CD8-positive, alpha-beta memory T cell (primary cell): ENCODE data around the gene PXT1. TPM values are rescaled to one million over a fixed set of nuclear protein-coding genes. Genes with fewer than 3 reads are reported as not detected.

Experiments
- CTCF ChIA-PET: fragments of 350-600 bp; sonication (Branson Sonifier 250); formaldehyde crosslinking; loops from one replicate; lab custom pipeline; 2021; ENCODE audit warnings: antibody characterized with exemption; lab: Charles Lee
- POLR2A ChIA-PET: fragments of 350-600 bp; sonication (Branson Sonifier 250); formaldehyde crosslinking; loops from one replicate; lab custom pipeline; 2021; ENCODE audit warnings: antibody characterized with exemption; lab: Charles Lee
- DNase-seq, 5 donors: peaks; one replicate each; pipeline versions ENCODE4 v3.0.0 to v3.0.0-alpha.2; 2020 to 2022; ENCODE audit warnings: mixed read lengths in 1 of 5
- H3K27ac ChIP-seq: one replicate; pipeline ENCODE4 v1.7.0; 2013; ENCODE audit warnings: low read depth, mild to moderate bottlenecking, low read length, moderate library complexity
- H3K27me3 ChIP-seq: 2 replicates; pipeline ENCODE4 v1.7.0; 2013; ENCODE audit warnings: low read length, mild to moderate bottlenecking; ENCODE audit not compliant: insufficient read depth, poor library complexity, severe bottlenecking
- H3K36me3 ChIP-seq: 2 replicates; pipeline ENCODE4 v1.7.0; 2013; ENCODE audit warnings: mild to moderate bottlenecking, low read length, moderate library complexity; ENCODE audit not compliant: insufficient read depth
- H3K4me1 ChIP-seq: 2 replicates; pipeline ENCODE4 v1.7.0; 2013; ENCODE audit warnings: mild to moderate bottlenecking, low read length, moderate library complexity; ENCODE audit not compliant: insufficient read depth
- H3K4me3 ChIP-seq: 2 replicates; pipeline ENCODE4 v1.7.0; 2013; ENCODE audit warnings: mild to moderate bottlenecking, low read length
- H3K9me3 ChIP-seq: 2 replicates; pipeline ENCODE4 v1.7.0; 2013; ENCODE audit warnings: mild to moderate bottlenecking, low read length
- H3K27ac Mint-ChIP-seq, 8 donors: one replicate each; pipeline ENCODE4 v1.8.0; 2020 to 2021; ENCODE audit warnings: mixed read lengths in 8 of 8, mild to moderate bottlenecking in 6 of 8, inconsistent platforms in 3 of 8, moderate library complexity in 3 of 8
- H3K27me3 Mint-ChIP-seq, 2 donors: one replicate each; pipeline ENCODE4 v1.8.0; 2020 to 2021; ENCODE audit warnings: mixed read lengths in 2 of 2, mild to moderate bottlenecking in 1 of 2, moderate library complexity in 1 of 2
- H3K36me3 Mint-ChIP-seq, 3 donors: one replicate each; pipeline ENCODE4 v1.8.0; 2020 to 2021; ENCODE audit warnings: mixed read lengths in 3 of 3, inconsistent platforms in 1 of 3, mild to moderate bottlenecking in 1 of 3
- H3K4me1 Mint-ChIP-seq, 3 donors: one replicate each; pipeline ENCODE4 v1.8.0; 2020 to 2021; ENCODE audit warnings: mixed read lengths in 3 of 3, inconsistent platforms in 1 of 3, mild to moderate bottlenecking in 1 of 3
- H3K4me3 Mint-ChIP-seq, 7 donors: one replicate each; pipeline ENCODE4 v1.8.0; 2020 to 2021; ENCODE audit warnings: mixed read lengths in 7 of 7, mild to moderate bottlenecking in 6 of 7, moderate library complexity in 4 of 7, inconsistent platforms in 2 of 7
- H3K9me3 Mint-ChIP-seq, 5 donors: one replicate each; pipeline ENCODE4 v1.8.0; 2020 to 2022; ENCODE audit warnings: mixed read lengths in 5 of 5, mild to moderate bottlenecking in 3 of 5, moderate library complexity in 2 of 5, inconsistent platforms in 1 of 5
- polyA plus RNA-seq: library from polyadenylated mRNA; unstranded; fragments of 300-500 nt; fragmentation: Illumina TruSeq; gene quantifications from one replicate; pipeline ENCODE4 v1.2.3, GENCODE V29; 2021
- total RNA-seq, 2 experiments: library from RNA; stranded (reverse); gene quantifications; one replicate each; pipeline ENCODE4 v1.2.3, GENCODE V29; 2021

The PXT1 gene
- total and polyA plus RNA-seq, 3 experiments from 2014 or later: 0.20 TPM; not detected in 2

- Histone ChIP-seq H3K9me3 (no peaks in the 10 kb centered on the region), H3K4me1 (peaks cover 36% of the 10 kb centered on the region), H3K36me3 (no peaks in the 10 kb centered on the region), H3K4me3 (peak overlapping the region; percentile 98), H3K27ac (peak overlapping the region; percentile 97), H3K27me3 (no peaks in the 10 kb centered on the region)
- DNase-seq: peak in 2 of 5 donors; percentile 13 to 33
- Mint-ChIP-seq H3K9me3 (peaks cover 0 to 2% (median 0%) of the 10 kb centered on the region in 5 donors), H3K27ac (peak overlapping the region; percentile 90 to 99 (median 95)), H3K4me1 (peaks cover 49 to 68% (median 65%) of the 10 kb centered on the region in 3 donors), H3K27me3 (peaks cover 0 to 3% of the 10 kb centered on the region in 2 donors), H3K4me3 (peak overlapping the region; percentile 96 to 98 (median 98)), H3K36me3 (peaks cover 2 to 29% (median 2%) of the 10 kb centered on the region in 3 donors)
- ChIA-PET POLR2A (interaction anchor here (1.0 to 1.1 kb wide), 4 partner anchors 21 to 157 kb away, joined by 3 to 8 read pairs (median 5); no protein-coding TSS in a partner anchor), CTCF (interaction anchor here (0.9 to 1.9 kb wide), 3 partner anchors 18 to 21 kb away, joined by 3 to 10 read pairs (median 3); no protein-coding TSS in a partner anchor)
Measured at GRCh38 chr6:36443471-36444428, 1.1 kb upstream of the PXT1 start.

- H3K4me3 Mint-ChIP-seq: peak overlapping the region; percentile 96 to 98 (median 98)
- H3K9me3 ChIP-seq: no peaks in the 10 kb centered on the region
- no peaks in the 10 kb centered on the region for H3K36me3 ChIP-seq
- H3K36me3 Mint-ChIP-seq: peaks cover 0 to 20% (median 0%) of the 10 kb centered on the region in 3 donors
- ChIA-PET CTCF (interaction anchor here (0.6 to 1.2 kb wide), 3 partner anchors 11 to 25 kb away, joined by 3 to 7 read pairs (median 3); no protein-coding TSS in a partner anchor), POLR2A (interaction anchor here (0.6 to 1.8 kb wide), 2 partner anchors 8 to 19 kb away, joined by 3 to 9 read pairs; no protein-coding TSS in a partner anchor)
- H3K27ac Mint-ChIP-seq: peak overlapping the region; percentile 90 to 99 (median 97)
- peaks cover 0 to 3% of the 10 kb centered on the region in 2 donors for H3K27me3 Mint-ChIP-seq
- peaks cover 43 to 53% (median 52%) of the 10 kb centered on the region in 3 donors for H3K4me1 Mint-ChIP-seq
- no peak for DNase-seq
- H3K27ac ChIP-seq: peak overlapping the region; percentile 97
- no peaks in the 10 kb centered on the region for H3K27me3 ChIP-seq
- peaks cover 36% of the 10 kb centered on the region for H3K4me1 ChIP-seq
- peak overlapping the region; percentile 98 for H3K4me3 ChIP-seq
- peaks cover 0 to 2% (median 0%) of the 10 kb centered on the region in 5 donors for H3K9me3 Mint-ChIP-seq
Measured at GRCh38 chr6:36442103-36442670, 467 bp downstream of the PXT1 start.

DNA sequence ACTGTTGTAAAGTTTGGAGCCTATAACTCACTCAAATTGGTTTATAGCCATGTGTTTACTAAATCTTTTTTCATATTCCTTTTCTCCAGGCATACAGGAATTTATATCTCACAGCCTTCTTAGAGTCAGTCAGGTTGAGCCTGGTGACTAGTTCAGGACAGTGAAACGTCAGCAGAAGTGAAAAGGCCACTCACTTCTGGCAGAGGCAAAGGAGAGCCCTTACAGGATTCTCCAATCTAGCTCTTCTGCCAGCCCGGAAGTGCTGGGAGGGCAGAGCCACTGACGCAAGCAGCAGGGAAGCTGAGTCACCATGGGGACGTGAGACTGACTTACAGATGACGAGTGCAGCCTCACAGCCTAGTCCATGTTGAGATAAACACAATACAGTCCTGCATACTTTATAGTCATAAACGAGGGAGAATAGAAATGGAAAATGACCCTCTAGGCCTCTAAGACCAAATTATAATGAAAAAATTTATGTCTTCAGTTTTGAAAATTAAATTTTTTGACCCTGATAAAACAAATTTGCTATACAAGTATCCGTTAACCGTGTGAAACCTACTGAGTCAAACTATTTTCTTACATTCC, 1.3 kb downstream of the PXT1 start:
- Mint-ChIP-seq H3K4me1 (peaks cover 40 to 45% (median 44%) of the 10 kb centered on the region in 3 donors), H3K9me3 (peaks cover 0 to 2% (median 0%) of the 10 kb centered on the region in 5 donors), H3K27me3 (peaks cover 0 to 3% of the 10 kb centered on the region in 2 donors), H3K27ac (peak overlapping the region; percentile 88 to 99 (median 92)), H3K36me3 (peaks cover 0 to 20% (median 0%) of the 10 kb centered on the region in 3 donors), H3K4me3 (peak overlapping the region; percentile 52 to 78 (median 68))
- POLR2A ChIA-PET: interaction anchor here (1.8 kb wide), 1 partner anchor 18 kb away, joined by 9 read pairs; no protein-coding TSS in a partner anchor
- Histone ChIP-seq H3K27me3 (no peaks in the 10 kb centered on the region), H3K4me1 (peaks cover 36% of the 10 kb centered on the region), H3K4me3 (peak overlapping the region; percentile 25), H3K27ac (peak overlapping the region; percentile 97), H3K36me3 (no peaks in the 10 kb centered on the region), H3K9me3 (no peaks in the 10 kb centered on the region)
- CTCF ChIA-PET: interaction anchor here (0.6 to 1.2 kb wide), 3 partner anchors 11 to 25 kb away, joined by 3 to 7 read pairs (median 3); no protein-coding TSS in a partner anchor
- DNase-seq: peak; percentile 68 to 90 (median 71)

GRCh38 chr6:36436466-36436865, 6.2 kb downstream of the PXT1 start:
- Histone ChIP-seq H3K36me3 (no peaks in the 10 kb centered on the region), H3K27me3 (no peaks in the 10 kb centered on the region), H3K4me3 (no peak overlapping the region), H3K4me1 (peaks cover 7% of the 10 kb centered on the region), H3K27ac (no peak overlapping the region), H3K9me3 (no peaks in the 10 kb centered on the region)
- ChIA-PET POLR2A (interaction anchor here (0.6 kb wide), 1 partner anchor 82 kb away, joined by 3 read pairs; no protein-coding TSS in a partner anchor), CTCF (no interaction called here)
- DNase-seq: no peak
- Mint-ChIP-seq H3K27ac (peak overlapping the region in 3 of 8 donors; percentile 6 to 31 (median 20)), H3K27me3 (no peaks in the 10 kb centered on the region), H3K4me1 (peaks cover 5 to 7% (median 5%) of the 10 kb centered on the region in 3 donors), H3K9me3 (no peaks in the 10 kb centered on the region), H3K36me3 (no peaks in the 10 kb centered on the region), H3K4me3 (peak overlapping the region in 1 of 7 donors; percentile 43)

DNA sequence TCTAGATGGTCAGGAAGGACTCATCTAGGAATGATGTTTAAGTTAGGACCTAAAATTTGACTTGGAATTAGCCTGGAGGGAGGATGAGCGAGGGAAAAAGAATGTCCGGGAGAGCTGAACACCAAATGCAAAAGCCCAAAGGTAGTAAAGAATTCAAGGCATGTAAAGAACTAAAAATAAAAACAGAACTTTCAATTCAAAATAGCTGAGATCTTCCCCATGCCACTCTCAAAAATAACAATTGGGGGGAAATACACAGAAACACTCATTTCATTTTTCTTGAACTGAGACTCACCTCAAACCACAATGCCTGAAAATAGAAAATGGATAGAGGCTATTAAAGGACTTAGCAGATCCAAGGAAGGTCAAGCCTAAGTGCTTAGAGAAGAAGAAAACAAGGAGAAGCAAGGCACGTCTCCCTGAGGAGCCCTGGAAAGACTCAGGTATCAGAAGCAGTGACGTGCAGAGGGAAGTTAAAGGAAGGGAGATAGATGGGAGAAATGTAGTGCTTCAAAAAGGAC, 10.4 kb downstream of the PXT1 start:
- Mint-ChIP-seq H3K4me1 (no peaks in the 10 kb centered on the region), H3K36me3 (no peaks in the 10 kb centered on the region), H3K9me3 (no peaks in the 10 kb centered on the region), H3K4me3 (no peak overlapping the region), H3K27ac (no peak overlapping the region), H3K27me3 (no peaks in the 10 kb centered on the region)
- H3K36me3 ChIP-seq: no peaks in the 10 kb centered on the region
- no peak for DNase-seq
- H3K27ac ChIP-seq: no peak overlapping the region
- no peaks in the 10 kb centered on the region for H3K9me3 ChIP-seq
- no peaks in the 10 kb centered on the region for H3K4me1 ChIP-seq
- no peak overlapping the region for H3K4me3 ChIP-seq
- H3K27me3 ChIP-seq: no peaks in the 10 kb centered on the region
- ChIA-PET CTCF (no interaction called here), POLR2A (no interaction called here)

GRCh38 chr6:36431197-36431596, 11.5 kb downstream of the PXT1 start:
- H3K36me3 ChIP-seq: no peaks in the 10 kb centered on the region
- CTCF ChIA-PET: interaction anchor here (0.9 kb wide), 1 partner anchor 10 kb away, joined by 3 read pairs; no protein-coding TSS in a partner anchor
- H3K4me1 Mint-ChIP-seq: no peaks in the 10 kb centered on the region

GRCh38 chr6:36430351-36430750, 12.3 kb downstream of the PXT1 start:
- ChIA-PET CTCF (interaction anchor here (0.9 to 2.7 kb wide), 2 partner anchors 11 kb away, joined by 3 to 9 read pairs; no protein-coding TSS in a partner anchor), POLR2A (no interaction called here)
- no peaks in the 10 kb centered on the region for H3K36me3 ChIP-seq
- no peak overlapping the region for H3K27ac ChIP-seq
- Mint-ChIP-seq H3K4me1 (no peaks in the 10 kb centered on the region), H3K4me3 (no peak overlapping the region), H3K27ac (no peak overlapping the region), H3K9me3 (no peaks in the 10 kb centered on the region), H3K27me3 (no peaks in the 10 kb centered on the region), H3K36me3 (no peaks in the 10 kb centered on the region)
- no peak for DNase-seq
- no peaks in the 10 kb centered on the region for H3K4me1 ChIP-seq
- H3K4me3 ChIP-seq: no peak overlapping the region
- H3K9me3 ChIP-seq: no peaks in the 10 kb centered on the region
- no peaks in the 10 kb centered on the region for H3K27me3 ChIP-seq

More at GRCh38 chr6:36431197-36431596, 11.5 kb downstream of the PXT1 start:
- H3K27me3 Mint-ChIP-seq: no peaks in the 10 kb centered on the region
- Histone ChIP-seq H3K9me3 (no peaks in the 10 kb centered on the region), H3K4me1 (no peaks in the 10 kb centered on the region), H3K4me3 (no peak overlapping the region), H3K27me3 (no peaks in the 10 kb centered on the region), H3K27ac (no peak overlapping the region)
- POLR2A ChIA-PET: interaction anchor here (0.6 kb wide), 1 partner anchor 22 kb away, joined by 4 read pairs; no protein-coding TSS in a partner anchor
- H3K9me3 Mint-ChIP-seq: no peaks in the 10 kb centered on the region
- DNase-seq: no peak
- no peak overlapping the region for H3K27ac Mint-ChIP-seq
- H3K36me3 Mint-ChIP-seq: no peaks in the 10 kb centered on the region
- no peak overlapping the region for H3K4me3 Mint-ChIP-seq
